Activated T-helper 2 cell treated with anti-CD3 and anti-CD28 coated beads, Interferon-gamma antibody, Interleukin-2, Interleukin-4, amounts not matched to agents 10 μg/mL and 5 μg/mL and 100 μg/mL, durations not matched to agents 14 hours and 24 hours and 36 hours (primary cell): ENCODE measurements around the gene TRAF5. TPM values are rescaled to one million over a fixed set of nuclear protein-coding genes. Genes with fewer than 3 reads are reported as not detected.

Source experiments
- DNase-seq: peaks from one replicate; pipeline ENCODE4 v3.0.0; 2021; ENCODE audit warnings: low spot score
- H3K27ac Mint-ChIP-seq: one replicate; pipeline ENCODE4 v1.8.0; 2021; ENCODE audit warnings: mixed read lengths
- H3K27me3 Mint-ChIP-seq: one replicate; pipeline ENCODE4 v1.8.0; 2021; ENCODE audit warnings: low read depth, mixed read lengths
- H3K36me3 Mint-ChIP-seq: one replicate; pipeline ENCODE4 v1.8.0; 2021; ENCODE audit warnings: low read depth, mixed read lengths
- H3K4me1 Mint-ChIP-seq: one replicate; pipeline ENCODE4 v1.8.0; 2021; ENCODE audit warnings: low read depth, mixed read lengths
- H3K4me3 Mint-ChIP-seq: one replicate; pipeline ENCODE4 v1.8.0; 2021; ENCODE audit warnings: low read depth, mild to moderate bottlenecking, moderate library complexity, mixed read lengths
- H3K9me3 Mint-ChIP-seq: one replicate; pipeline ENCODE4 v1.8.0; 2021; ENCODE audit warnings: mixed read lengths
- intact Hi-C: fragments of 100-400 bp; cut with micrococcal nuclease; formaldehyde crosslinking; loops from one replicate; pipeline ENCODE4 v1.15.1; 2023
- total RNA-seq: library from RNA; stranded (reverse); gene quantifications from 2 replicates; pipeline ENCODE4 v1.2.3, GENCODE V29; 2022

The TRAF5 gene
- total RNA-seq, 1 donor from 2014 or later = 63.8 TPM

- Mint-ChIP-seq H3K9me3 (no peaks in the 10 kb centered on the region), H3K4me1 (peaks cover 72% of the 10 kb centered on the region), H3K27me3 (no peaks in the 10 kb centered on the region), H3K27ac (peak overlapping the region; percentile 24), H3K36me3 (peaks cover 51% of the 10 kb centered on the region), H3K4me3 (peak overlapping the region; percentile 92)
- DNase-seq = no peak
- intact Hi-C loops = no loop called here
Measured at GRCh38 chr1:211330282-211330936, 3.8 kb downstream of the TRAF5 start.

- DNase-seq = no peak
- no peaks in the 10 kb centered on the region for H3K27me3 Mint-ChIP-seq
- H3K4me1 Mint-ChIP-seq = peaks cover 74% of the 10 kb centered on the region
- H3K36me3 Mint-ChIP-seq = peaks cover 58% of the 10 kb centered on the region
- peak overlapping the region; percentile 4 for H3K27ac Mint-ChIP-seq
- H3K4me3 Mint-ChIP-seq = peak overlapping the region; percentile 92
- H3K9me3 Mint-ChIP-seq = no peaks in the 10 kb centered on the region
- intact Hi-C loops = no loop called here
Measured at GRCh38 chr1:211331011-211331709, 4.5 kb downstream of the TRAF5 start.

- Mint-ChIP-seq H3K4me3 (no peak overlapping the region), H3K9me3 (no peaks in the 10 kb centered on the region), H3K4me1 (peaks cover 81% of the 10 kb centered on the region), H3K27ac (peak overlapping the region; percentile 17), H3K27me3 (no peaks in the 10 kb centered on the region), H3K36me3 (peaks cover 67% of the 10 kb centered on the region)
- no peak for DNase-seq
- intact Hi-C loops = no loop called here
Measured at GRCh38 chr1:211332036-211332616, 5.5 kb downstream of the TRAF5 start.

GRCh38 chr1:211332830-211333229 lies 6.2 kb downstream of the TRAF5 start:
- Mint-ChIP-seq H3K4me1 (peaks cover 85% of the 10 kb centered on the region), H3K27ac (peak overlapping the region; percentile 13), H3K9me3 (no peaks in the 10 kb centered on the region), H3K27me3 (no peaks in the 10 kb centered on the region), H3K4me3 (no peak overlapping the region), H3K36me3 (peaks cover 67% of the 10 kb centered on the region)
- DNase-seq = no peak
- intact Hi-C loops = no loop called here

- Mint-ChIP-seq H3K4me3 (no peak overlapping the region), H3K36me3 (peaks cover 64% of the 10 kb centered on the region), H3K4me1 (peaks cover 79% of the 10 kb centered on the region), H3K27ac (peak overlapping the region; percentile 23), H3K9me3 (no peaks in the 10 kb centered on the region), H3K27me3 (no peaks in the 10 kb centered on the region)
- DNase-seq = no peak
- intact Hi-C loops = no loop called here
Measured at GRCh38 chr1:211333906-211334305, 7.3 kb downstream of the TRAF5 start.

- intact Hi-C loops = no loop called here
- H3K27me3 Mint-ChIP-seq = no peaks in the 10 kb centered on the region
Measured at GRCh38 chr1:211334986-211335385, 8.4 kb downstream of the TRAF5 start.

GRCh38 chr1:211335522-211336157 lies 9.0 kb downstream of the TRAF5 start:
- H3K27ac Mint-ChIP-seq = peak overlapping the region; percentile 86
- peak overlapping the region; percentile 70 for H3K4me3 Mint-ChIP-seq
- peaks cover 69% of the 10 kb centered on the region for H3K4me1 Mint-ChIP-seq
- intact Hi-C loops = no loop called here
- H3K27me3 Mint-ChIP-seq = no peaks in the 10 kb centered on the region
- no peaks in the 10 kb centered on the region for H3K9me3 Mint-ChIP-seq
- no peak for DNase-seq
- H3K36me3 Mint-ChIP-seq = peaks cover 58% of the 10 kb centered on the region

More at GRCh38 chr1:211334986-211335385, 8.4 kb downstream of the TRAF5 start:
- Mint-ChIP-seq H3K9me3 (no peaks in the 10 kb centered on the region), H3K4me1 (peaks cover 75% of the 10 kb centered on the region), H3K27ac (peak overlapping the region; percentile 86), H3K4me3 (peak overlapping the region; percentile 70), H3K36me3 (peaks cover 64% of the 10 kb centered on the region)
- no peak for DNase-seq

GRCh38 chr1:211336161-211336560 lies 9.5 kb downstream of the TRAF5 start:
- peaks cover 58% of the 10 kb centered on the region for H3K36me3 Mint-ChIP-seq
- no peaks in the 10 kb centered on the region for H3K9me3 Mint-ChIP-seq
- peak overlapping the region; percentile 70 for H3K4me3 Mint-ChIP-seq
- peaks cover 69% of the 10 kb centered on the region for H3K4me1 Mint-ChIP-seq
- DNase-seq = no peak
- no peaks in the 10 kb centered on the region for H3K27me3 Mint-ChIP-seq
- intact Hi-C loops = no loop called here
- peak overlapping the region; percentile 86 for H3K27ac Mint-ChIP-seq

GRCh38 chr1:211336775-211337174 lies 10.1 kb downstream of the TRAF5 start:
- DNase-seq = no peak
- peak overlapping the region; percentile 86 for H3K27ac Mint-ChIP-seq
- peaks cover 59% of the 10 kb centered on the region for H3K36me3 Mint-ChIP-seq
- intact Hi-C loops = no loop called here
- no peak overlapping the region for H3K4me3 Mint-ChIP-seq
- peaks cover 71% of the 10 kb centered on the region for H3K4me1 Mint-ChIP-seq
- H3K9me3 Mint-ChIP-seq = no peaks in the 10 kb centered on the region
- H3K27me3 Mint-ChIP-seq = no peaks in the 10 kb centered on the region

GRCh38 chr1:211337430-211338223 lies 11.0 kb downstream of the TRAF5 start:
- Mint-ChIP-seq H3K4me3 (no peak overlapping the region), H3K27me3 (no peaks in the 10 kb centered on the region)
- intact Hi-C loops = no loop called here

GRCh38 chr1:211338224-211338620 lies 11.6 kb downstream of the TRAF5 start:
- no peaks in the 10 kb centered on the region for H3K27me3 Mint-ChIP-seq
- intact Hi-C loops = no loop called here
- peaks cover 57% of the 10 kb centered on the region for H3K36me3 Mint-ChIP-seq
- H3K4me1 Mint-ChIP-seq = peaks cover 69% of the 10 kb centered on the region
- no peak overlapping the region for H3K27ac Mint-ChIP-seq
- no peak for DNase-seq
- H3K9me3 Mint-ChIP-seq = no peaks in the 10 kb centered on the region
- H3K4me3 Mint-ChIP-seq = no peak overlapping the region

More at GRCh38 chr1:211337430-211338223, 11.0 kb downstream of the TRAF5 start:
- Mint-ChIP-seq H3K36me3 (peaks cover 58% of the 10 kb centered on the region), H3K27ac (peak overlapping the region; percentile 86), H3K9me3 (no peaks in the 10 kb centered on the region), H3K4me1 (peaks cover 70% of the 10 kb centered on the region)
- no peak for DNase-seq

- Mint-ChIP-seq H3K9me3 (no peaks in the 10 kb centered on the region), H3K36me3 (peaks cover 57% of the 10 kb centered on the region), H3K27me3 (no peaks in the 10 kb centered on the region), H3K4me3 (no peak overlapping the region), H3K27ac (peak overlapping the region; percentile 70), H3K4me1 (peaks cover 72% of the 10 kb centered on the region)
- intact Hi-C loops = no loop called here
- no peak for DNase-seq
Measured at GRCh38 chr1:211339631-211340041, 13.0 kb downstream of the TRAF5 start.
